Activated CD4-positive, alpha-beta T cell treated with anti-CD3 and anti-CD28 coated beads, Interleukin-2, amount 50 U/mL, for 16 hours (primary cell): Measurements from ENCODE around the gene S100A13.
"Not testable (repeated sequence)": the region's sequence is repeated elsewhere in the genome, so short reads cannot be mapped to it uniquely, and the experiment has no call there.

Source experiments
- DNase-seq: peaks from one replicate; pipeline ENCODE4 v3.0.0-alpha.2; 2020

The S100A13 gene

DNA sequence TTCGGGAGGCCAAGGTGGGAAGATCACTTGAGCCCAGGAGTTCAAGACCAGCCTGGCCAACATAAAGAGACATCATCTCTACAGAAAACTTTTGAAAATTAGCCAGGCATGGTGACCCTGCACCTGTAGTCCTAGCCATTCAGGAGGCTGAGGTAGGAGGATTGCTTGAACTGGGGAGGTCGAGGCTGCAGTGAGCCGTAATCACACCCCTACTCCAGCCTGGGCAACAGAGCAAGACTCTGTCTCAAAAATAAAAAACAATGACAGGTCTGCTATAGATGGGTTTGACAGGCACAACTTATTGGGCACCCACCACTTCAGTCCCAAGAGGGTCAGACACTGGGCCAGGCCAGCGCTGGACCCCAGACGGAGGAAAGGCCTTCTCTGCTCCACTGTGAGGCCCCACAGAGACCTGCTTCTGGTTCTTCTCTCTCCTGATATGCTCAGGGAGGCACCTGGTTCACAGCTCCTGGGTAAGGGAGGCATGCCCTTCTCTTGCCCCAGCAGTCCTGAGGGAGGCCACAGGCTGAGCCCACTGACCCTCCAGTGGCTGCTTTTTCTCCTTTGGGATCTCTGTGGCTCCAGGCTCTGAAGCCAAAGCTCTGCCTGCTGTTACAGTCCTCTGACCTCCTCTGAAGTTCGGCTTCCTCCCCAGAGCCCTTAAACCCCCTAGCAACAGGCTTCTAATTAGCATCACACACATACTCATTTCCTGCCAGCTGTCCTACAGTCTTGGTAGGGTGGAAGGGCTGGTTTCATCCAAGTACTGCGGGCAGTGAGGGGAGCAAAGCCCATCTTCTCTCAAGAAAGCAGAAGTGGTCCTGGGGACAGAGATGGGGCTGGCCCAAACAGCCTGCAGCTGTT, 28.8 kb downstream of the S100A13 start:
- DNase-seq, result peak; percentile 25

DNA sequence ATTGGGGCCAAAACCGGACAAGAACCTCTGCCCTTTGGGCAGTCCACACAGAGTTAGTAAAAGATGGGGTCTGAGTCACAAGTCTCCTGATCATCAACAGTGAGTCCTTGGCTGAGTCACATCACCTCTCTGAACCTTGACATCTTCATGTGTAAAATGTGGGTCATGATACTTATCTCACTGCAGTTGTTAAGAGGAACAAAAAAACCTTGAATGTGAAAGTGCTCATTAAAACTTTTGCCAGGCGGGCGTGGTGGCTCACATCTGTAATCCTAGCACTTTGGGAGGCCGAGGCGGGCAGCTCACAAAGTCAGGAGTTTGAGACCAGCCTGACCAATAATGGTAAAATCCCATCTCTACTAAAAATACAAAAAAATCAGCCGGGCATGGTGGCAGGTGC, 30.1 kb downstream of the S100A13 start:
- DNase-seq, result peak; percentile 40

DNA sequence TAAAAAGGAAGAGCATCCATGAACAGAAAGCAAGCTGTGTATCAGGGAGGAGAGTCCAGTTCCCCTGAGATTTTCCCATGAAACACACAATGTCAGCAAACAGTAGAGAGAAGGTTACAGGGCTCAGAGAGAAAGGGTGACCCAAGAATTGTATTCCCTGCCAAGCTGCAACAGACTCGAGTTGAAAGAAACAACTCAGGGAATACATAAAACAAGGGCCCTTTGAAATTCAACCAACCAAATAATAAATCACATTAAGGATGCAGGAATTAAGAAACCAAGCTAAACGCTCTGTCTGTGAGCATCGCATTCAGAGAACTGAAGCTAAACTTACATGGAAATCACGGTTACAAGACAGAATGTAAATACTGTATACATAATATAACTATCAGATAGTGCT, 34.6 kb downstream of the S100A13 start:
- DNase-seq, result no peak

DNA sequence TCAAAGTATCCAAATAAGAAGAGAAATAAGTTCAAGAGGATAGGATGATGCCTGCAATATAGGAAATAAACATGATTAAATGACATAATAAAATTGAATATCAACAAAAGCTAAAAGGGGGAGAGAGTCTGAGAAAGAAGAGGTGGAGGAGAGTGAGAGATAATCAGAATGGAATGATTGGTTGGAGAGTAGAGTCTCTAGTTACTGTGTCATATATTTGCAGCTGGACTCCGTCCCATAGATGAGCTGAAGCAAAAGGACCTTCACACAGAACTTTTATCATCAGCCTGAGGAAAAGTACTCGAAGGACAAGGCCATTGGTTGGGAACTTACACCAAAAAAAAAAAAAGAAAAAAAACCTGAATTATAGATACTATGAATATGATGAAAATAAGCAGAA, 38.8 kb downstream of the S100A13 start:
- no peak for DNase-seq

DNA sequence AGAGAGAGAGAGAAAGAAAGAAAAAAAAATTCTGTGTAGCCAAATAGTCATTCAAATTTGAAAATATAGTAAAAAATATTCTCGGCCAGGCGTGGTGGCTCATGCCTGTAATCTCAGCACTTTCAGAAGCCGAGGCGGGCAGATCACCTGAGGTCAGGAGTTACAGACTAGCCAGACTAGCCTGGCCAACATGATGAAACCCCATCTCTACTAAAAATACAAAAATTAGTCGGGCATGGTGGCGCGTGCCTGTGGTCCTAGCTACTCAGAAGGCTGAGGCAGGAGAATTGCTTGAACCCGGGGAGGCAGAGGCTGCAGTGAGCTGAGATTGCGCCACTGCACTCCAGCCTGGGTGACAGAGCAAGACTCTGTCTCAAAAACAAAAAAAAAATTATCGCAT, 39.3 kb downstream of the S100A13 start:
- DNase-seq, result not testable (repeated sequence)

DNA sequence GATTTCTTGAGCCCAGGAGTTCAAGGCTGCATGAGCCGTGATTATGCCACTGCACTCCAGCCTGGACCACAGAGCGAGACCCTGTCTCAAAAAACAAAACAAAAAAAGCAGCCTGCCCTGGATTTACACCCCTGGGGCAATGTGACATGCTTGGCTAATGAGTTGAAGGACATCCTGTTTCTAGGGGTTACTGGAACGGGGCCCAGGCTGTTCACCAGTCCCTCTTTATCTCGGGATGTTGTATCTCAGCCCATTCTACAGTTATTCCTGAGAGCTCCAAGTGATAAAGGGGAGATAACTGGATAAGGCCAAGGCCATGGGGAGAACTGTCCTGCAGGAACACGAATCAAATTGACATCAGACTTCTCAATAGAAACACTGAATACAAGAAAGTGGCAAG, 40.0 kb downstream of the S100A13 start:
- no peak for DNase-seq

DNA sequence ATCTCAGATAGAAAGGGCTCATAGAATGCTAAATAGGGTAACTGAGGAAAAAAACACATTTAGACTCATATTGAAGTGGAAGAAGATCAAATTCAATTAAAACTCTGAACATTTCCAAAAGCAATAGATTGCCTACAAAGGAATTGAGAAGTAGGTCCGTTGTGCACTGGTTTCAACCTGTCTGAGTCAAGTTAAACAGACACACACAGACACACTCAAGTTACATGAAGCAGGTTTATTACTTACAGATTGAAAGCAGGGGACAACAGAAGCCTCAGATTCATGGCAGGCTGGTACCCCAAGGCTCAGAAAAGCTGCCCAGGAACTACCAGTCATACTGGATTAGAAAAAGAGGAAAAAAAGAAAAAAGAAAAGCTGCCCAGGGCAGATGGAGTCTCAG, 41.0 kb downstream of the S100A13 start:
- no peak for DNase-seq

DNA sequence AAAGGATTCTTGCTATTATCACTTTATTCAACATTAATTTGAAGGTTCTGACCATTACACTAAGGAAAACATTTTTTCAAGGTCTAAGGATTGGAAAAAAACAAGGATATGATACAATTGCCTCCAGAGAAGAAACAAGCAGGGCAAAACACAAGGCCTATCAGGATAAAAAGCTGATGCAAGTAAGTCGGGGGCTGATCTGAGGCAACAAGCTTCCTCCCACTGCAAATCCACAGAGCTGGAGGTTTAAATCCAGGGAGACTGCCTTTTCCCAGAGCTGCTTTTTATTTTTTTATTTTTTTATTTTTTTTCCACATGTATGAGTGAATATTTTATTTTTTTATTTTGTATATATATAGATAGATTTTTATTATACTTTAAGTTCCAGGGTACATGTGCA, 42.3 kb downstream of the S100A13 start:
- DNase-seq, result no peak

GRCh38 chr1:153583976-153584375, 43.3 kb downstream of the S100A13 start:
- no peak for DNase-seq

- DNase-seq, result not testable (repeated sequence)
These were observed 43.8 kb downstream of the S100A13 start for GRCh38 chr1:153583514-153583913.

DNA sequence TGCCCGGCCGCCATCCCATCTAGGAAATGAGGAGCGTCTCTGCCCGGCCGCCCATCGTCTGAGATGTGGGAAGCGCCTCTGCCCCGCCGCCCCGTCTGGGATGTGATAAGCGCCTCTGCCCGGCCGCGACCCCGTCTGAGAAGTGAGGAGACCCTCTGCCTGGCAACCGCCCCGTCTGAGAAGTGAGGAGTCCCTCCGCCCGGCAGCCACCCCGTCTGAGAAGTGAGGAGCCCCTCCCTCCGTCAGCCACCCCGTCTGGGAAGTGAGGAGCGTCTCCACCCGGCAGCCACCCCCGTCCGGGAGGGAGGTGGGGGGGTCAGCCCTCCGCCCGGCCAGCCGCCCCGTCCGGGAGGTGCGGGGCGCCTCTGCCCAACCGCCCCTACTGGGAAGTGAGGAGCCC, 44.5 kb downstream of the S100A13 start:
- DNase-seq, result not testable (repeated sequence)

DNA sequence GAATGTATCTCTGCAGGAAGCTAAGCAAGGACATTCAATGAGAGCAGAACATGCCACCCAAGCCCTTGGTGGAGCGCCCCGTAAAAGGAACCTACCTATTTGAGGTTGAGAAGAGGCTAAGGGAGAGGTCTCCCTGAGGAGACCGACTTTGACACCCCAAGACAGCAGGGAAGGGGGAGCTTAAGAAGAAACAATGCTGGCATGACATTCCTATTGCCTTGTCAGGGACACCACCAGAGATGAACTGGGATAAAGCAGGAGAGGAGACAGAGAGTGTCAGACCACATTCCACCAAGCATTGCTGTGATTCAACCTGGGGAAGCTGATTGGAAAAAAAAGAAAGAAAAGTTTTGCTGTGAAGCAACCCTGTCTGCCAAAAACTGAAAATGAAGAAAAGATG, 48.4 kb downstream of the S100A13 start:
- DNase-seq, result no peak

DNA sequence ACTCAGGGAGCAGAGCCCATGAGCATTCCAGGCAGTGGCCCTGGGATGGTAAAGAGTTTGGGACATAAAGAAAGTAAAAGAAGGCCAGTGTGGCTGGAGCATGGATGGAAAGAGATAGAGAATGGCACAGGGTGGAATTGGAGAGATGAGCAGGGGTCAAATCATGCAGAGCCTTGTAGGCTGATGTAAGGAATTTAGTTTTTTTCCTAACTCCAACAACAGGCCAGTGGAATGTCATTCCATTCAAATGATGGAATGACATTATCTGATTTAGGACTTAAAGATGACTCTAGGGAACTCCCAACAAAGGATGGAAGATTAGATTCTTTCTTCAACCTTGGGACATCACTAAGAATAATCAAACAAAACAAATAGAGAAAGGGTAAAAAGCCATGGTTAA, 48.8 kb downstream of the S100A13 start:
- no peak for DNase-seq

DNA sequence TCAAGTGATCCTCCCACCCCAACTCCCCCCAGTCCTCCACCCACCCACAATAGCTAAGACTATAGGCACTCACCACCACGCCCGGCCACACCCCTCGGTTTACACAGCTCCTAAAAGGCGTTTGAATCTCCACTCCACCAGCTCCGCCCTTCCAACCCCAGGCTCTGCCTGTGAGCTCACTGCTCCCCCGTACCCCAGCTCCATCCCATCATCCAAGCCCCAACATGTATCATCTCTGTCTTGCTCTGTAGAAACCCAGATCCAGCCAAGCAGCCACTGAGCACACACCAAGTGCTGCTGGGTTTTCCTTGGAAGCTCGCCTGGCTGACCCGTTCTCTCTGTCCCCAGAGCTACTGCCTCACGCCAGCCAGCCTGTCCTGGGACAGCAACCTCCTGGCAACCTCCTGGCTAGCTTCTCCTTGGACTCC, 49.7 kb downstream of the S100A13 start:
- no peak for DNase-seq

- no peak for DNase-seq
These were observed 50.2 kb downstream of the S100A13 start for GRCh38 chr1:153577138-153577537.

DNA sequence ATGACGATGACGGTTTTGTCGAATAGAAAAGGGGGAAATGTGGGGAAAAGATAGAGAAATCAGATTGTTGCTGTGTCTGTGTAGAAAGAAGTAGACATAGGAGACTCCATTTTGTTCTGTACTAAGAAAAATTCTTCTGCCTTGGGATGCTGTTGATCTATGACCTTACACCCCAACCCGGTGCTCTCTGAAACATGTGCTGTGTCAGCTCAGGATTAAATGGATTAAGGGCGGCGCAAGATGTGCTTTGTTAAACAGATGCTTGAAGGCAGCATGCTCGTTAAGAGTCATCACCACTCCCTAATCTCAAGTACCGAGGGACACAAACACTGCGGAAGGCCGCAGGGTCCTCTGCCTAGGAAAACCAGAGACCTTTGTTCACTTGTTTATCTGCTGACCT, 51.8 kb downstream of the S100A13 start:
- DNase-seq, result not testable (repeated sequence)

- not testable (repeated sequence) for DNase-seq
These were observed 52.2 kb downstream of the S100A13 start for GRCh38 chr1:153575081-153575491.

- no peak for DNase-seq
These were observed 54.0 kb downstream of the S100A13 start for GRCh38 chr1:153573351-153573750.

DNA sequence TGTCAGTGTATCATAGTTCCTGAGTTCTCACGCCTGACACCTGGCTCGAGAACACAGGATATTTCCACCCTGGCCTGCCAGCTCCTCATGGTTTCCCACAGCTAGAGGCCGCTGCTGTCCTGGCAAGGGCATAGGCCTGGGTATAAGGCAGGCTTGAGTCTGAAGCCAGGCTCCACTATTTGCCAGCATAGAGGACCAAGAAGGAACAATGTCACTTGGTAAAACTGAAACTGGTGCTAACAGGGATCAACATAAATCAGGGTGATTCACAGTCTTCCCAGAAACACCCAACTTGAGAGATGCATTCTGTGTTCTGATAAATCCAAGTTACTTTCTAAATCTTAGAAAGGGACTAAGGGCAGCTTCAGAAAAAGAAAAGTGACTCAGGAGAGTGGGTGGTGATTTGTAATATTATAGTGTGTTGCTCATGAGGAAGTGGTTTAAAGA, 54.7 kb downstream of the S100A13 start:
- DNase-seq, result peak; percentile 78

DNA sequence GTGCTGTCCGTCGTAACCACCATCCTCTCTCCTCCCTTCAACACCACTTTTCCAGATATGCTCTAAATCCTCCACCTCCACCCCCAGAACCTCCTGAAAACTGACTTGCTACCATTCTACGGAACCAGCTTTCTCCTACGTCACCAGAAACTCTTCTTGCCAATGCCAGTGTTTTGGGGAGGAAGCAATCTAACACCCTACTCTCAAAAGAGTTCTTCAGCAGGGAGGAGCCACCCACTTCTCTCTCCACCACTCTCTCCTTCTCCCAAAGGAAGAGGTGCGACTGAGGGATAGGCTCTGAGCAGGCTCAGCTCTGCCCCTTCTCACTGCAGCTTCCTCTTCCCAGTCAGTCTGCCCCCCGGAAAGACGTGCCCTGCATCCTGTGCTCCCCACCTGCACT, 55.6 kb downstream of the S100A13 start:
- no peak for DNase-seq

DNA sequence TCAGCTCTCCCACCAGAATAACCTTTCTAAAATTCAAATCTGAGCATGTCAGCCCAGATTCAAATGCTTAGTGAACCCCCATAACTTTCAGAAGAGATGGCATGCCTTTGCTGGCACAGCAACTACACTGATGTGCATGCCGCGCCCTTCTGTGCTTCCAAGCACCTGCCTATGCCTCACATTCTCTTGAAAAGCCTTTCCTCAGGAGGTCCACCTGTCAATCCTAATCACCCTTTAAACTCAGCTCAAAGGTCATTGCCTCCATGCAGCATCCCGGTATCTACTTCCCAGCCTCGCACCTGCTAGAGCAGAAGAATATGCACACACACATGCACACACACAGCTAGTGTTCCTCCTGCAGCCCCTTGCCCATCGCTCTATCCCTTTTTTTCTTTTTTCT, 56.4 kb downstream of the S100A13 start:
- no peak for DNase-seq

DNA sequence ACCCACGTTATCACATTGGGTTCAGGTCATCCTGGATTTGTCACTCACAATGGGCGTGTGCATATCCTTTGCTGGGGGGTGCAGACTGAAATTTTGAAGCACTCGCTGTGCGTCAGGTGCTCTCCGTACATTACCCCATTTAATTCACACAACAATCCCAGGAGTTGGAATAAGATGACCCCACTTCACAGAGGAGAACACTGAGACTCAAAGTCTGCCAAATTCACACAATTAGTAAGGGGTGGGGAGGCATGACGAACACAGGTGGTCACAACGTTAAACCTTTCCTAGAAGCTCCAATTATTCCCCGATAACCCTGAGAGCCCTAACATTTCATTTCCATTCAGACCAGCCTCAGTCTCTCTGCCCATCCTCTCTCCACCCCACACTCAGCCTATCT, 57.8 kb downstream of the S100A13 start:
- DNase-seq, result no peak
